ENCODE measurements around the gene CFAP68.

Gene CFAP68

DNA sequence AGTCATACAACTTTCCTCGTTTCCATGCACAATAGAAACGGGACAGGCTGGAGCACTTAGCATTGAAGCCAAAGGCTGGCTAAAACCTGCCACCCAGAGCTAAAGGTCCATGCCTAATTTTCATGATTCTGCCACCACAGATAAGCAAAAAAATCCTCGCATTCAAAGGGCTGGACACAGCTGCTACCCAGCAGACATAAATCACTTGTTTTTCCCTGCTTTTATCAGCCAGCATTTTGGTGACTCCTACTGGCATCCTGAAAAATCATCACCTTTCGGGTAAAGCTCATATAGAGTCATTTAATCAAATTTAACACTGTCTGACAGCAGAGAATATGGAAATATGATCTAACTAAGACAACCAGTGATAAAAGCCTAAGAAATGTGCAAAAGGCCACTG lies 45.8 kb upstream of the CFAP68 start:
- H3K9me3 ChIP-seq (ENCODE audit: control insufficient read depth, insufficient read depth, low read depth, low read length): no peaks in the 10 kb centered on the region
- no peak overlapping the region for H3K4me3 ChIP-seq (ENCODE audit: low read depth, low read length)
- ChIA-PET CTCF (interaction anchor here (0.6 to 3.4 kb wide), 6 partner anchors 9 to 247 kb away, joined by 3 to 9 read pairs (median 4); partner anchors contain the start of gene PPP2R1B), POLR2A (no interaction called here)
- H3K27ac ChIP-seq (ENCODE audit: extremely low read depth, low read depth, low read length): no peak overlapping the region
- no peaks in the 10 kb centered on the region for H3K4me1 ChIP-seq (ENCODE audit: control insufficient read depth, insufficient read depth, low read length)
- TF ChIP-seq ZBTB20 (tag by site-specific recombination; IDR thresholded peaks at IDR 0.05) (no peak), ZNF654 (tag by site-specific recombination; IDR thresholded peaks at IDR 0.05; ENCODE audit: low read depth) (peak; percentile 21; the same call in 1 of the 2 replicates), TCF7L2 (IDR thresholded peaks at IDR 0.05; ENCODE audit: borderline replicate concordance, low read depth, low read length) (0 out of 2 replicates have a peak, but pooled peaks have one; percentile 15), HOXA7 (CRISPR knock-in tag; IDR thresholded peaks at IDR 0.05; ENCODE audit: borderline replicate concordance) (no peak), ZNF530 (tag by site-specific recombination; IDR thresholded peaks at IDR 0.05; ENCODE audit: low read depth) (no peak), PRDM6 (tag by site-specific recombination; IDR thresholded peaks at IDR 0.05) (0 out of 2 replicates have a peak, but pooled peaks have one; percentile 34), ZNF184 (tag by site-specific recombination; IDR thresholded peaks at IDR 0.05) (no peak)
- H3K36me3 ChIP-seq (ENCODE audit: control insufficient read depth in 2 of 2, insufficient read depth in 1 of 2, low read length in 2 of 2): peaks cover 0 to 34% of the 10 kb centered on the region in 2 experiments; a peak in 1 of 3 replicates

- H3K36me3 ChIP-seq (ENCODE audit: control insufficient read depth in 2 of 2, insufficient read depth in 1 of 2, low read length in 2 of 2): peaks cover 0 to 34% of the 10 kb centered on the region in 2 experiments; a peak in 1 of 3 replicates
- H3K4me3 ChIP-seq (ENCODE audit: low read depth, low read length): no peak overlapping the region
- no peaks in the 10 kb centered on the region for H3K4me1 ChIP-seq (ENCODE audit: control insufficient read depth, insufficient read depth, low read length)
- POLR2A ChIA-PET: interaction anchor here (0.6 kb wide), 1 partner anchor 9 kb away, joined by 3 read pairs; no protein-coding TSS in a partner anchor
- no peaks in the 10 kb centered on the region for H3K9me3 ChIP-seq (ENCODE audit: control insufficient read depth, insufficient read depth, low read depth, low read length)
- CTCF ChIA-PET: interaction anchor here (0.6 to 1.2 kb wide), 7 partner anchors 9 to 248 kb away, joined by 3 to 4 read pairs (median 3); no protein-coding TSS in a partner anchor
- no peak overlapping the region for H3K27ac ChIP-seq (ENCODE audit: extremely low read depth, low read depth, low read length)
- TF ChIP-seq ZNF157 (tag by site-specific recombination; IDR thresholded peaks at IDR 0.05): no peak
- TF ChIP-seq ZNF792 (tag by site-specific recombination; IDR thresholded peaks at IDR 0.05): no peak
- no peak for TF ChIP-seq AEBP2 (tag by site-specific recombination; IDR thresholded peaks at IDR 0.05; ENCODE audit: borderline replicate concordance)
- no peak for TF ChIP-seq ZSCAN4 (tag by site-specific recombination; IDR thresholded peaks at IDR 0.05)
- no peak for TF ChIP-seq ZNF626 (tag by site-specific recombination; IDR thresholded peaks at IDR 0.05)
- TF ChIP-seq ZNF302 (tag by site-specific recombination; IDR thresholded peaks at IDR 0.05; ENCODE audit: low read depth): no peak
- TF ChIP-seq OVOL3 (tag by site-specific recombination; IDR thresholded peaks at IDR 0.05): no peak
- TF ChIP-seq CTCF (tag by site-specific recombination; IDR thresholded peaks at IDR 0.05): no peak
- no peak for TF ChIP-seq GLIS1 (tag by site-specific recombination; IDR thresholded peaks at IDR 0.05)
- TF ChIP-seq ZNF549 (tag by site-specific recombination; IDR thresholded peaks at IDR 0.05): no peak
- TF ChIP-seq ZFHX2 (tag by site-specific recombination; conservative IDR thresholded peaks at IDR 0.05): no peak
- TF ChIP-seq ZSCAN30 (tag by site-specific recombination; IDR thresholded peaks at IDR 0.05): no peak
- TF ChIP-seq ZNF174 (tag by site-specific recombination; IDR thresholded peaks at IDR 0.05): no peak
Measured at GRCh38 chr11:111834432-111835163, 44.7 kb upstream of the CFAP68 start.
